GM10847 (cell line): ENCODE data around the gene PMF1.

ENCODE experiments used
- POLR2A ChIP-seq: IDR thresholded peaks from 2 replicates; pipeline ENCODE4 v1.6.1; 2011; ENCODE audit not compliant: insufficient read length; ENCODE audit errors: extremely low read depth

PMF1 gene

DNA sequence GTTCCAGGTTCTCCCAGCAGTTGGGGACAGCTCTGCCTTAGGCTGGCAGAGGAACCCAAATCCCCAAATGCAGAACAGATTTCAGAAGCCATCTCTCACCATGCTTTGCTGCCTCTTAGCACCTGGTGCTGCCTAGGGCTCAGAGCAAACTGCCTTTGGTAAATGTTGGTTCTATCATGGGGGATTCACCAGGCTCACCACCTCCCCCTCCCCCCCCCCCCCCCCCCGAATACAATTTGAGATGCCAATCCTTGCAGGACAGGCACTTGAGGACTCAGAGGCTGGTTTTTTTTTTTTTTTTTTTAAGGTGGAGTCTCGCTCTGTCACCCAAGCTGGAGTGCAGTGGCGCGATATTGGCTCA is 35.5 kb downstream of the PMF1 start:
- TF ChIP-seq POLR2A, result no peak

DNA sequence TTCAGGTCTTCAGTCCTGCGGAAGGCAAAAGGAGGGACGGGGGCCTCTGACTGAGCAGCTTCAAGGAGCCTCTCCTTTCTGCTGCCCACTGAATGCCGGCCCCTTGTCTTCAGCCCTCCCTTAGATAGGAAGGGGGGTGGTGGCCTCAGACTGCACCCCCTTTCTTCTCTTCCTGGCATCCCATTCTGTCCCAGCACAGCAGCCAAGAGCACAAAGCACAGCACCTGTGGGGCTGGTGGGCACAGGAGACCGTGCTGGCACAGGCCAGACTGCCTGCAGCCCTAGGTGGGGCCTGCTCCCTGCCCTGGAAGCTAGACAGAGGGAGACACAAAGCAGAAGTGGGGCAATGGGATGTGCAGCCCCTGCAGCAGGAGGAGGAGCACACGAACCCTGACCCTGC is 36.8 kb downstream of the PMF1 start:
- no peak for TF ChIP-seq POLR2A

DNA sequence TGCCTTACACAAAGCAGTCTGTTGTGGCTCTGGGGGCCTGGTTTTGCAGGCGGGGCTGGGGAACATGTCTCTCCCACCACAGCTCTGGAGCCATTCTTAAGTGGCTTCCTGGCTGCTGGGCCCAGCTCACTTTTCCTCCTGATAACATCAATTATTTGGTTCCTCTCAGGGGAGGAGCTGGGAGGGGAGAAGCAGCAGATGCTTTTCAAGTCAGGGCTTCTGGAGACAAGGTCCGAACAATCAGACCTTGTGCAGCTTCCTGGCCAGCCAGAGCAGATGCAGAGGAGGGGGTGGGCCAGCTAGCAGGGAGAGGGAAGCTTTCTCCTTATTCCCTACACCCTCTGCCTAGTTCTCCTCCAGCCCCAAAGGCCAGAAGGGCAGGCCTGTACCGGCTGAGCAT is 38.7 kb downstream of the PMF1 start:
- no peak for TF ChIP-seq POLR2A

DNA sequence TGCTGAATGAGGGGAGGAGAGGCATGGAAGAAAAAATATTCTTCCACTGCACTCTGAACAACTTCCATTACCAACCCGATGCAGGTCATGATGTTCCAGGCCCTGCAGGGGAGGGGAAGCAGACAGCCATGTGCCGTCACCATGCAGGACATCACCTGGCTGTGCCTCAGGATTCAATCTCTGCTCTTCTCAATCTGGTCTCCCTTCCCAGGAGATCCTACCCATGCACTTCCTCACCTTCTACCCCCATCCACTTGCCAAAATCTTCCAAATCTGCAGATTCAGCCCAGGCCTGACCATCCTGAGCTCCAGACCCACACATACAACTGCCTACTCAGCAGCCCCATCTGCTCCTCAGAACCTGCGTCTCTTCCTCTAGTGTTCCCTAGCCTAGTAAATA is 40.8 kb downstream of the PMF1 start:
- TF ChIP-seq POLR2A, result no peak

- TF ChIP-seq POLR2A, result no peak
These were observed 44.9 kb downstream of the PMF1 start for GRCh38 chr1:156257711-156258110.

- no peak for TF ChIP-seq POLR2A
These were observed 46.1 kb downstream of the PMF1 start for GRCh38 chr1:156258859-156259258.

DNA sequence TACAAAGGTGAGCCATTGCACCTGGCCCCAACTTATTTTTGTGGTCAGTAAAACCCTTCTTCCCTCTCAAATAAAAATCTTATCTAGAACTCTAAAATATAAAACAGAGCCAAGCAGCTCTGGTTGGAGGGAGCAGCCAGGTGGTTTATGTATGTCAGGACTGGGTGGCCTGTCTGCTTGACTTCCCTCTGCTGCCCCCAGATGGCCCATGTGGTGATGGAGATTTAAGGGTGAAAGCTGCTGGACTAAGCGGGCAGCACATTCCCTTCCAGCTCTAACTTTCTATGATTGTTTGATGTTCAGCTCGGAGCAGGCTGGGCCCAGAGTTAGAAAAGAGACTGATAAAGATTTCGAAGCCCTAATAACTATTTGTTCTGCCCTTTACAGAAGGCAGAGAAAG is 47.0 kb downstream of the PMF1 start:
- no peak for TF ChIP-seq POLR2A

- TF ChIP-seq POLR2A, result no peak
These were observed 48.1 kb downstream of the PMF1 start for GRCh38 chr1:156260896-156261295.

DNA sequence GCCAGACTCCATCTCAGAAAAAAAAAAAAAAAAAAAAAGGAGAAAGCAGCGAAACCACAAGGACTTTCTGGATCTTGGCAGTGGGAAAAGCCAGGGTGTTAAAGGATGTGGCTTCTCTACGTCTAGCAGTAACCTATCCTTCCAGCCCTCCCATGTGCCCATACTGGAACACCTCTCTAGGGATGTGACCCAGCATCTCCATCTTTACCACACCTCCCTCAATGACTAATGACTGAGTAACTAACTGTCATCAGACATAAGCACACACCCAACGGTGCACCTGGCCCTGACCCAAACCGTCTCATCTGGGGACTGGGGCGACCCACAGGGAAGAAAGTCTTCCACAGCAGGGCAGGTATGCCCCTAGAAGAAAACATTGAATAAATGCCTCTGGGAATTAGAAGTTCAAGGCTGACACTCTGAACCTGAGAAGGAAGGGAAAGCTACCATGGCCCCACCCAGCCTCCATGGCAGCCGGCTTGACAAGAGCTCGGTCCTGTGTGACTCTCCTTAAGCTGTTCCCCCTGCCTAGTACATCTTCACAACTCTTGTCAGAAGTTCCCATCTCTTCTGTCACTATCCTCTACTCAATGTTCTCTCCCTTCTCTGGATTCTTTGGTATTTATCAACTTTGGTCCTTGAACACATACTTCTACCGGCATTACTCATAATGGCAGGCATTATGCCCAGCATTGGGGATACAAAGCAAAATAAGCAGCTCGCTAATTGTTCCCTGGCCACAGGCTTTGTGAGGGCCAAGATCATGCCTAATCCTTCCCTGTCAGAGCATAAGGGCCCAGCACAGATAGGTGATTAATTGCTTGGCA is 49.9 kb downstream of the PMF1 start:
- TF ChIP-seq POLR2A, result no peak

DNA sequence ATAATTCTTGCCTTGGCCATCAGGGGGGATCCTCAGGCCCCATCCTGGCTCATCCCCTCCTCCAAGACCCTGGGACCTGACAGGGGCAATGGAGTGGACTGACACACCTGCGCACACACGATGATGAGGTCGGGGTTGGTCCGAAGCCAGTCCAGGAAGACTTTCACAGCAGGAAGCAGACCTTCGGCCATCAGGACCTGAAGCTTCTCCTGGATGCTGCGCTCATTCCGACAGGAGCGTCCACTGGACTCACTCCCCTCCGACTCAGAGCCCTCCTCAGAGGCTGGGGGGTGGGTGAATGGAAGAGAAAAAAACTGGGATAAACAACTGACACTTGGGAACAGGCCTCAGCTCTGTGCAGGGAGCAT is 50.5 kb downstream of the PMF1 start:
- no peak for TF ChIP-seq POLR2A

GRCh38 chr1:156266051-156266450 is 53.2 kb downstream of the PMF1 start:
- no peak for TF ChIP-seq POLR2A

DNA sequence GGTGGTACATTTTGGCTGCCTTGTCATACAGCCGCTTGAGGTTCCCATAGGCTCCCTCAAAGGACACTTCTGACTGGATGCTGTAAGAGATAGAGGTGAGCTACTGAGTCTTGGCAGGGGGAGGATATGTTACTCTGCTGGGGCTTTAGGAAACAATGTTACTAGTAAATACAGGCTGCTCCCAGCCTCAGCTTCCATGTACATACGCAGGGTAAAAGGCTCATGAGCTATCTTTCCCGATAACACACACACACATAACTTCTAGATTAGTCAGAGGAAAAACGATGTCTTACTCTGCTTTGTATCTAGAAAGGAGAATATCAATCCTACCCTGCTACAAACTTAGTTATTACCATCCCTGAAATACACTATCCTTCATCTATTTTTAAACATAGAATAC is 55.5 kb downstream of the PMF1 start:
- no peak for TF ChIP-seq POLR2A

DNA sequence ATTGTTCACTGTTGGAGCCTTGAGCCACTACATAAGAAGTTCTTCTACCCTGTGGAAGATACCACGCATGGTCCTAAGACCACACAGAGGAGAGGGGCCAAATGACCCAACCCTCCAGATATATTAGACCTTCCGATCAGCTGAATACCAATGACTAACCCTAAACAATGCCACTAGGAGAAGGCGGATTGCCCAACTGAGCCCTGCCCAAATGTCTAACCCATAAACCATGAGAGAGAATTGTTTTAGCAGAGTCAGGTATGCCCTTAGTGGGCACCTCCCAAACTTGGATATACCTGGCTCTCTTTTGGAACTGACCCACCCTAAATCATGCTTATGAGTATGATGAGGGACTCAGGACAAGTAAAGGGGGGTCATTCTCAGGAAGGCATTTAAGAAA is 57.5 kb downstream of the PMF1 start:
- TF ChIP-seq POLR2A, result no peak

GRCh38 chr1:156276532-156276931 is 63.7 kb downstream of the PMF1 start:
- no peak for TF ChIP-seq POLR2A

DNA sequence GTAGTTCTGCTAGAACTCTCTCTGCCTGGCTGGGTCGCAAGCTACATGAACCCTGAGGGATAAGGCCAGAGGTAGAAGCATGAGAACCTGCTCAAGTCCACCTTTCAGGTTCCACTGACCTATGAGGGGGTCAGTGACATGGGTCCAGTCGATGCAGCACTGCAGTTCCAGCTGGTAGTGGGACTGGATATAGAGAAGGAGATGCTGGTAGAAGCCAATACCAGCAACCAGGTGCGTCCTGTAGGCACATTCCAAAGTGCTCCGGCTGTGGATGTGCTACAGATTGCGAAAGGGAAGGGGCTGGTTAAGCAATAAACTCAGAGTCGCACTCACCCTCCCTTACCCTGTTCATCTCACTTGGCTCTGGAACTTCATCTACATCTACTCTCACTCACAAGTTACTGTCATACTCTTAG is 64.2 kb downstream of the PMF1 start:
- TF ChIP-seq POLR2A, result no peak

DNA sequence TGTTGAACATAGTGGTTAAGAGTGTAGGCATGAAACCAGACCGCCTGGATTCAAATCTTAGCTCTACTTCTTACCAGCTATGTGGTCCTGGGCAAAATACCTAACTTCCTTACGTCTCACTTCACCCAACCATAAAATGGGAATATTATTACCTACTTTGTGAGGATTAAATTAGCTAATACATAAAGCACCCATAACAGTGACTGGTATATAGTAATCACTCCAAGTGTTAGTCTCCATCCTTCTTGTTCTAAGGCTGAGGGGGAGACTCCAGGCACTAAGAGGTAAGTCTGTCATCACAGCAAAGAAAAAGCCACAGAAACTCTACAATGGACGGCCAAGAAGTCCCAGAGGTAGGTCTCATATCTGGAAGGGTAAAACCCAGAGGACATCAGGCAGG is 67.0 kb downstream of the PMF1 start:
- no peak for TF ChIP-seq POLR2A

GRCh38 chr1:156281281-156281680 is 68.5 kb downstream of the PMF1 start:
- TF ChIP-seq POLR2A, result no peak
